Vagina (tissue), 2 donors: ENCODE measurements around the gene NEDD8.

Experiments
- CTCF ChIP-seq, 3 experiments: fragments of 450-650 bp in 2 of 3; fragments of 200-600 bp in 1 of 3; sonication (generic) in 1 of 3; IDR thresholded peaks; one replicate each; pipeline ENCODE4 v1.5.1; 2017 to 2019; ENCODE audit warnings: antibody characterized with exemption in 3 of 3, mild to moderate bottlenecking in 2 of 3, moderate library complexity in 2 of 3
- POLR2A ChIP-seq, 2 donors: fragments of 450-650 bp; IDR thresholded peaks; one replicate each; pipeline ENCODE4 v1.6.1; 2017; ENCODE audit warnings: antibody characterized with exemption in 2 of 2, mild to moderate bottlenecking in 2 of 2, moderate library complexity in 2 of 2
- POLR2AphosphoS5 ChIP-seq, 2 donors: sonication (generic); formaldehyde crosslinking; IDR thresholded peaks; one replicate each; pipeline ENCODE4 v1.9.0; 2017; ENCODE audit warnings: antibody characterized with exemption in 2 of 2, mild to moderate bottlenecking in 2 of 2, low read depth in 1 of 2; ENCODE audit not compliant: insufficient read depth in 1 of 2

GRCh38 chr14:24185026-24185425 is 47.1 kb downstream of the NEDD8 start:
- TF ChIP-seq POLR2A (IDR thresholded peaks at IDR 0.05) (no peak), CTCF (IDR thresholded peaks at IDR 0.05) (no peak), POLR2AphosphoS5 (IDR thresholded peaks at IDR 0.05; ENCODE audit: insufficient read depth in 1 of 2, low read depth in 1 of 2) (no peak)
